WTC11 (cell line): ENCODE measurements around the gene TM9SF3.

Source experiments
- CTCF ChIP-seq: fragments of 200-600 bp; IDR thresholded peaks from 2 replicates; pipeline ENCODE4 v1.8.0; 2022; ENCODE audit warnings: antibody characterized with exemption
- ELF4 ChIP-seq: sonication (generic); formaldehyde crosslinking; IDR thresholded peaks from 2 replicates; pipeline ENCODE4 v1.8.1; 2022; ENCODE audit warnings: low read depth, mild to moderate bottlenecking, moderate library complexity, missing genetic modification reagents
- ESRRA ChIP-seq: sonication (generic); formaldehyde crosslinking; IDR thresholded peaks from 2 replicates; pipeline ENCODE4 v1.8.1; 2022; ENCODE audit warnings: mild to moderate bottlenecking, missing genetic modification reagents, borderline replicate concordance
- GABPB1 ChIP-seq: sonication (generic); formaldehyde crosslinking; IDR thresholded peaks from 2 replicates; pipeline ENCODE4 v1.8.1; 2023; ENCODE audit warnings: mild to moderate bottlenecking, missing genetic modification reagents
- MAX ChIP-seq: sonication (generic); formaldehyde crosslinking; IDR thresholded peaks from 2 replicates; pipeline ENCODE4 v1.8.0; 2022; ENCODE audit warnings: mild to moderate bottlenecking, missing genetic modification reagents
- NR1H2 ChIP-seq: sonication (generic); formaldehyde crosslinking; IDR thresholded peaks from 2 replicates; pipeline ENCODE4 v1.9.0; 2021; ENCODE audit warnings: mild to moderate bottlenecking, moderate library complexity, missing genetic modification reagents
- RELA ChIP-seq: sonication (generic); formaldehyde crosslinking; IDR thresholded peaks from 2 replicates; pipeline ENCODE4 v1.8.1; 2022; ENCODE audit warnings: missing genetic modification reagents, mild to moderate bottlenecking, borderline replicate concordance
- SMAD3 ChIP-seq: sonication (generic); formaldehyde crosslinking; IDR thresholded peaks from 2 replicates; pipeline ENCODE4 v1.8.0; 2022; ENCODE audit warnings: missing genetic modification reagents, mild to moderate bottlenecking, borderline replicate concordance
- SMAD4 ChIP-seq: sonication (generic); formaldehyde crosslinking; IDR thresholded peaks from 2 replicates; pipeline ENCODE4 v1.8.0; 2022; ENCODE audit warnings: mild to moderate bottlenecking, missing genetic modification reagents
- USF2 ChIP-seq: sonication (generic); formaldehyde crosslinking; IDR thresholded peaks from 2 replicates; pipeline ENCODE4 v1.8.1; 2023; ENCODE audit warnings: mild to moderate bottlenecking, missing genetic modification reagents, moderate library complexity

- TF ChIP-seq CTCF: no peak
- no peak for TF ChIP-seq ELF4
- peak; percentile 48; the same call in 1 of the 2 replicates for TF ChIP-seq RELA (CRISPR knock-in tag)
- no peak for TF ChIP-seq NR1H2
- TF ChIP-seq SMAD3: no peak
- TF ChIP-seq USF2 (CRISPR knock-in tag): peak; percentile 68
- TF ChIP-seq SMAD4 (CRISPR knock-in tag): no peak
- TF ChIP-seq ESRRA (CRISPR knock-in tag): no peak
- TF ChIP-seq GABPB1 (CRISPR knock-in tag): peak; percentile 55; the same call in 1 of the 2 replicates
- no peak for TF ChIP-seq MAX (CRISPR knock-in tag)
Measured at GRCh38 chr10:96586419-96587263, at the start of gene TM9SF3.
